Spleen (tissue), 11 donors: ENCODE results near the gene RPP25. TPM values are rescaled to one million over a fixed set of nuclear protein-coding genes. Genes with fewer than 3 reads are reported as not detected.
A peak's percentile ranks its signal among the peaks of the same experiment; 100 is the strongest.

ENCODE experiments used
- DNase-seq: peaks from one replicate; pipeline ENCODE4 v3.0.0-alpha.2; 2020
- H3K27ac ChIP-seq, 8 donors: fragments of 200-600 bp; sonication (generic) in 7 of 8; 1 replicate in 4 of 8; 2 replicates in 4 of 8; pipeline versions ENCODE4 v1.5.0 to v1.8.0; 2016 to 2021; ENCODE audit warnings: inconsistent platforms in 4 of 8, mild to moderate bottlenecking in 4 of 8, moderate library complexity in 1 of 8
- H3K27me3 ChIP-seq, 7 donors: fragments of 200-600 bp; sonication (generic) in 6 of 7; replicated peaks in 1 of 7; 1 replicate in 4 of 7; 2 replicates in 3 of 7; pipeline versions ENCODE4 v1.5.0 to v1.8.0; 2016 to 2021; ENCODE audit warnings: inconsistent platforms in 3 of 7, mild to moderate bottlenecking in 1 of 7
- H3K36me3 ChIP-seq, 6 donors: fragments of 200-600 bp; sonication (generic) in 5 of 6; 1 replicate in 4 of 6; 2 replicates in 2 of 6; pipeline versions ENCODE4 v1.5.0 to v1.8.0; 2016 to 2021; ENCODE audit warnings: inconsistent platforms in 2 of 6
- H3K4me1 ChIP-seq, 6 donors: fragments of 200-600 bp; sonication (generic) in 5 of 6; 1 replicate in 3 of 6; 2 replicates in 3 of 6; pipeline versions ENCODE4 v1.5.0 to v1.8.0; 2016 to 2021; ENCODE audit warnings: inconsistent platforms in 3 of 6
- H3K4me3 ChIP-seq, 8 donors: fragments of 200-600 bp; sonication (generic) in 7 of 8; 1 replicate in 4 of 8; 2 replicates in 4 of 8; pipeline versions ENCODE4 v1.5.0 to v1.8.0; 2016 to 2021; ENCODE audit warnings: inconsistent platforms in 4 of 8, mild to moderate bottlenecking in 4 of 8, moderate library complexity in 2 of 8
- H3K9me3 ChIP-seq, 8 donors: fragments of 200-600 bp; sonication (generic) in 7 of 8; 1 replicate in 4 of 8; 2 replicates in 4 of 8; pipeline versions ENCODE4 v1.5.0 to v1.8.0; 2016 to 2021; ENCODE audit warnings: inconsistent platforms in 4 of 8
- CTCF ChIP-seq, 11 experiments: fragments of 200-600 bp in 7 of 11; fragments of 450-650 bp in 4 of 11; sonication (generic) in 4 of 11; IDR thresholded peaks in 8 of 11; conservative IDR thresholded peaks in 3 of 11; 1 replicate in 7 of 11; 2 replicates in 4 of 11; pipeline versions ENCODE4 v1.4.0 to v1.8.0; 2016 to 2021; ENCODE audit warnings: antibody characterized with exemption in 11 of 11, inconsistent platforms in 4 of 11, mild to moderate bottlenecking in 1 of 11
- POLR2A ChIP-seq, 3 donors: fragments of 450-650 bp; IDR thresholded peaks; one replicate each; pipeline ENCODE4 v1.5.1; 2017; ENCODE audit warnings: antibody characterized with exemption in 3 of 3, mild to moderate bottlenecking in 1 of 3
- POLR2AphosphoS5 ChIP-seq, 3 donors: sonication (generic); formaldehyde crosslinking; IDR thresholded peaks; one replicate each; pipeline ENCODE4 v1.5.1; 2017; ENCODE audit warnings: antibody characterized with exemption in 3 of 3
- WGBS, 5 donors: extraction: QIAGEN DNeasy Blood & Tissue Kit in 3 of 5; methylation state at CpG; one replicate each; pipeline versions ENCODE4 v1.1.5 to v1.1.7; 2013 to 2018; 5-methylcytosine and 5-hydroxymethylcytosine counted together
- intact Hi-C: fragments of 100-400 bp; cut with DNase I; formaldehyde crosslinking; loops from one replicate; pipeline ENCODE4 v1.15.0; 2023; ENCODE audit warnings: low total_unique reads
- polyA plus RNA-seq, 3 donors: library from polyadenylated mRNA; stranded (reverse); fragments of 200-250 nt; gene quantifications; one replicate each; pipeline ENCODE4 v1.2.1, GENCODE V29; 2013
- total RNA-seq, 7 donors: library from RNA; depleted of rRNA in 3 of 7; stranded (reverse); fragments of >200 nt in 3 of 7; fragmentation: NEBNext Ultra II Directional in 4 of 7; extraction: Animal tissue kit (Norgen Biotek cat#: 25700) in 4 of 7; gene quantifications; one replicate each; pipeline versions ENCODE4 v1.1.0 to v1.2.1, GENCODE V29; 2016 to 2021
- donor health status: healthy with polysubstance abuse.
- donor health status: DM: no; HTN: no; CAD: no; lungs with moderate emphysema.
- donor health status: DM: no; HTN: no; CAD: no.
- donor health status: Bipolar disorder and iron deficiency.
- donor health status: healthy.
- donor health status: DM: no; HTN: no; CAD: no.
- donor health status: DM: yes; HTN: yes; CAD: no.

The RPP25 gene
- total and polyA plus RNA-seq, 10 donors: 4.6 to 18.9 (median 12.2) TPM

DNA sequence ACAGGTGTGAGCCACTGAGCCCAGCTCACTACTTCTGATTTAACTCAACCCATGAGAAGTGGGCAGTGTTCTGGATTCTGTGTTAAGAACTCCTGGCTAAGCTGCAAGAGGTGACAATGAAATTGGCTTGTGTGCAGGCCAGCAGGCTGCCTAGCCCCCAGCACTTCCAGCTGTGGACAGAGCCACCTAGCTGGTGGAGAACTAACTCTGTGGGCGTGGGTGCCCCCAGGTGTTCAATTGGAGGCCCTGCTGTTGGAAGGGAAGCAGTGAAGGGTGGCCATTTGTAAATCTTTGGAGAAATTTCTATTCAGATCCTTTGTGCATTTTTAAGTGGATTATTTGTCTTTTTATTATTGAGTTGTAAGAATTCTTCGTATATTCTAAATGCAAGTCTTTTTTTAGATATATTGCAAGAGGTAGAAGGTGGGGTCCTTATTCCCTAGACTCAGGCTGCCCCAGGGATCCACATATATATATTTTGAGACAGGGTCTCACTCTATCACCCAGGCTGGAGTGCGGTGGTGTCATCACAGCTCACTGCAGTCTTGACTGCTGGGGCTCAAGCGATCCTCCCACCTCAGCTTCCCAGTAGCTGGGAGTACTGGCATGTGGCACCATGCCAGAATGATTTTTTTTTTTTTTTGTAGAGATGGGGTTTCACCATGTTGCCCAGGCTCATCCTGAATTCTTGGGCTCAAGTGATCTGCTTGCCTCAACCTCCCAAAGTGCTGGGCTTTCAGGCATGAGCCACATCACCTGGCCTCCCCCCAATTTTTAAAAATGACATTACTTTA lies 31.6 kb upstream of the RPP25 start:
- no peaks in the 10 kb centered on the region for H3K4me1 ChIP-seq
- intact Hi-C loops: no loop called here
- no peak overlapping the region for H3K4me3 ChIP-seq
- H3K27ac ChIP-seq: no peak overlapping the region
- no peaks in the 10 kb centered on the region for H3K36me3 ChIP-seq
- DNase-seq: peak; percentile 71
- 34 to 56% (median 39%) methylated on average over 4 of the region's 4 CpGs for WGBS, 5 donors
- no peaks in the 10 kb centered on the region for H3K9me3 ChIP-seq
- peak in 8 of 11 experiments; percentile 9 to 43 (median 30) for TF ChIP-seq CTCF (IDR thresholded peaks at IDR 0.05 in 8 of 11, conservative IDR thresholded peaks at IDR 0.05 in 3 of 11)
- no peak for TF ChIP-seq POLR2A (IDR thresholded peaks at IDR 0.05)
- peaks cover 0 to 33% (median 0%) of the 10 kb centered on the region in 7 donors for H3K27me3 ChIP-seq

DNA sequence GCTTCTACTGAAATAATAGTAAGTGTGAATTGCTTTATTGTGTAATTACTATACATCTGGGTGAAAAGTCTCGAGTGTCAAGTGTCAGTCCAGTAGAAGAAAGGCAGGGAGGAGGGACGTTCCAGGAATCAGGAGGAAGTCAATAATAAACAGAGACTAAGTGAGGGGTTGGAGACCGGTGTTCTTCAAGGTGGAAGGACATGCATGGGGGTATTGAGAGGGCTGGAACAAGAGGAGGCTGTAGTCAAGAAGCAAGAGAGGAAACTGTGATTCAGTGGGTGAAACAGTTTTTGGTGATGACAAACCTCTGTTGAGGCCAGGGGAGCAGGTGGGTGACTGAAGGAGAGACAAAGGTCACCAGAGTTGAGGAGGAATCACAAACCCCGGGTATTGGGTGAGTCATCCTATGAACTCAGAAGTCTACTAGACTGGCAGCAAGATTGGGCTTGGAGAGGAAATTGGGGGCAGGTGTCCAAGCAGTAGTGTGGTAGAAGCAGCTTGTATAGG lies 27.2 kb upstream of the RPP25 start:
- WGBS, 5 donors: 26 to 40% (median 29%) methylated on average over 4 of the region's 4 CpGs
- Histone ChIP-seq H3K27me3 (peaks cover 0 to 49% (median 0%) of the 10 kb centered on the region in 7 donors), H3K4me3 (no peak overlapping the region), H3K27ac (no peak overlapping the region), H3K9me3 (no peaks in the 10 kb centered on the region), H3K36me3 (no peaks in the 10 kb centered on the region), H3K4me1 (no peaks in the 10 kb centered on the region)
- peak; percentile 10 for DNase-seq
- TF ChIP-seq POLR2A (IDR thresholded peaks at IDR 0.05) (no peak), POLR2AphosphoS5 (IDR thresholded peaks at IDR 0.05) (no peak), CTCF (IDR thresholded peaks at IDR 0.05 in 8 of 11, conservative IDR thresholded peaks at IDR 0.05 in 3 of 11) (no peak)
- intact Hi-C loops: no loop called here

GRCh38 chr15:74982183-74982582 lies 25.6 kb upstream of the RPP25 start:
- Histone ChIP-seq H3K4me3 (no peak overlapping the region), H3K27ac (no peak overlapping the region), H3K27me3 (peaks cover 0 to 49% (median 0%) of the 10 kb centered on the region in 7 donors), H3K4me1 (no peaks in the 10 kb centered on the region), H3K36me3 (no peaks in the 10 kb centered on the region), H3K9me3 (no peaks in the 10 kb centered on the region)
- intact Hi-C loops: no loop called here
- no peak for TF ChIP-seq POLR2A (IDR thresholded peaks at IDR 0.05)
- TF ChIP-seq CTCF (IDR thresholded peaks at IDR 0.05 in 8 of 11, conservative IDR thresholded peaks at IDR 0.05 in 3 of 11): no peak
- no peak for TF ChIP-seq POLR2AphosphoS5 (IDR thresholded peaks at IDR 0.05)
- DNase-seq: peak; percentile 2
- 52 to 65% (median 59%) methylated on average over 5 of the region's 5 CpGs for WGBS, 5 donors

GRCh38 chr15:74978503-74978902 lies 21.9 kb upstream of the RPP25 start:
- 31 to 44% (median 38%) methylated on average over 3 of the region's 3 CpGs for WGBS, 5 donors
- Histone ChIP-seq H3K36me3 (no peaks in the 10 kb centered on the region), H3K27me3 (peaks cover 0 to 58% (median 0%) of the 10 kb centered on the region in 7 donors), H3K9me3 (no peaks in the 10 kb centered on the region), H3K27ac (no peak overlapping the region), H3K4me1 (no peaks in the 10 kb centered on the region), H3K4me3 (no peak overlapping the region)
- DNase-seq: peak; percentile 46
- intact Hi-C loops: no loop called here
- TF ChIP-seq CTCF (IDR thresholded peaks at IDR 0.05 in 8 of 11, conservative IDR thresholded peaks at IDR 0.05 in 3 of 11): no peak
- no peak for TF ChIP-seq POLR2A (IDR thresholded peaks at IDR 0.05)
- no peak for TF ChIP-seq POLR2AphosphoS5 (IDR thresholded peaks at IDR 0.05)
